ENCODE measurements around the gene LPGAT1.

The LPGAT1 gene

DNA sequence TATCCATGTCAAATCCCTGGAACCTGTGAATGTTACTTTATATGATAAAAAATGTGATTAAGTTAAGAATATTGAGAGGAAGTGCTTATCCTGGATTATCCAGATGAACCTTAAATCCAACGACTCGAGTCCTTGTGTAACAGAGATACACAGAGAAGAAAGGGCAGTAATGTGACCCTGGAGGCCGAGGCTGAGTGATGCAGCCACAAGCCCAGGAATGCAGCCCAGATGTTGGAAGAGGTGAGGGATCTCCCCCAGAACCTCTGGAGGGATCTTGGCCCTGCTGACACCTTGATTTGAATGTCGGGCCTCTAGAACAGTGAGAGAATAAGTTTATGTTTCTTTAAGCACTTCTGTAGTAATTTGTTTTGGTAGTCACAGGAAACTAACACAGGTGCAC is 18.0 kb downstream of the LPGAT1 start:
- H3K4me1 Mint-ChIP-seq (ENCODE audit: low read depth) = peaks cover 10% of the 10 kb centered on the region
- H3K36me3 Mint-ChIP-seq (ENCODE audit: low read depth) = peaks cover 48% of the 10 kb centered on the region
- no peak overlapping the region for H3K27ac Mint-ChIP-seq
- H3K4me3 Mint-ChIP-seq = no peak overlapping the region
- intact Hi-C loops (cut with micrococcal nuclease) = no loop called here
- H3K9me3 Mint-ChIP-seq = no peaks in the 10 kb centered on the region
- no peaks in the 10 kb centered on the region for H3K27me3 Mint-ChIP-seq

DNA sequence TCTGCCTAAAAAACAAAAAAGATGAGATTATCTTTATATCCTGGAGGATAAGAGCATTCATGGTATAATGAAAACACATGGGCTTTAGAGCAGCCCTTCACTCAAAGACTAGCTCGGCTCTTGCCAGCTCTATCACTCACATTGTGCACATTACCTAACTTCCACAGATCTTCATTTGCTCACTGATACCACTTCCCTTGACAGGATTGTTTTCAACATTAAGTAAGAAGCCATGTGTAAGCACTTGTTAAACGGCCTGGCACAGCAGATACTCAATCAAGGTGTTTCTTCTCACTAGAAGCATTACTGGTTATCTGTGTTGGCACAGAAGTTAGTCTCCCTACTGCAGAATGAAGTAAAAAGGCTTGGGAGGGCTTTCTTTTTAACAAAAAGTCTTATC is 18.7 kb downstream of the LPGAT1 start:
- Mint-ChIP-seq H3K4me1 (ENCODE audit: low read depth) (peaks cover 10% of the 10 kb centered on the region), H3K9me3 (no peaks in the 10 kb centered on the region), H3K36me3 (ENCODE audit: low read depth) (peaks cover 48% of the 10 kb centered on the region), H3K4me3 (no peak overlapping the region), H3K27ac (no peak overlapping the region), H3K27me3 (no peaks in the 10 kb centered on the region)
- intact Hi-C loops (cut with micrococcal nuclease) = no loop called here

DNA sequence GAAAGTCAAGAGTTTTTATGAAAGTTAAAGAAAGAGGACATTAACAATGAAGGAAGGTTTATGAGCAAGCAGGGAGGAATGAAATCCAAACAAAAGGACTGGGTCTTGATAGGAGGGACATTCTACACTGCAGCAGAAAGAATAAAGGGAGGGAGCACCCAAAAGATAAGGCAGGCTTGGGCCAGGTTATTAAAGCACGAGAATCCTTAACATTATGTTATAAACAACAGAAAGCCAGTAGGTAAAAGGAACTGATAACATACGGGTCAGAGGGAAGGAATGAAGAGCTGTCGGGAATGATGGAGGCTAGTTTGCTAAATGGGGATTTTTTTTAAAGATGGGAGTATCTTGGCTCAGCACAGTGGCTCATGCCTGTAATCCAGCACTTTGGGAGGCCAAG is 19.4 kb downstream of the LPGAT1 start:
- intact Hi-C loops (cut with micrococcal nuclease) = no loop called here
- Mint-ChIP-seq H3K4me3 (no peak overlapping the region), H3K9me3 (no peaks in the 10 kb centered on the region), H3K4me1 (ENCODE audit: low read depth) (peaks cover 10% of the 10 kb centered on the region), H3K27ac (no peak overlapping the region), H3K27me3 (no peaks in the 10 kb centered on the region), H3K36me3 (ENCODE audit: low read depth) (peaks cover 52% of the 10 kb centered on the region)

DNA sequence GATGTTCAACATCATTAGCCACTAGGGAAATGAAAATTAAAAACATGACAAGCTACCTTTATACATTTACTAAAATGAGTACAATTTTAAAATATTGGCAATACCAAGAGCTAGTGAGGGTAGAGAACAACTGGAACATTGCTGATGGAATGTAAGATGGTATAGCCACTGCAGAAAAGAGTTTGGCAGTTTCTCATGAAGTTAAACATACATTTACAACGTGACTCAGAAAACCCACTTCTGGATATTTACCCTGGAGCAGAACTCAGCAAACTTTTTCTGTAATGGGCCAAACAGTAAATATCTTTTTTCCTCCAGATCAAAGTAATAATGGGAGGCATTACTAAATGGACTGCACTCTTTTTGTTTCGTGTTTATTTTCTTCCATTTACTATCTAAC is 22.1 kb downstream of the LPGAT1 start:
- H3K9me3 Mint-ChIP-seq = no peaks in the 10 kb centered on the region
- H3K27me3 Mint-ChIP-seq = no peaks in the 10 kb centered on the region
- H3K27ac Mint-ChIP-seq = no peak overlapping the region
- H3K4me3 Mint-ChIP-seq = no peak overlapping the region
- intact Hi-C loops (cut with micrococcal nuclease) = no loop called here
- H3K4me1 Mint-ChIP-seq (ENCODE audit: low read depth) = peaks cover 11% of the 10 kb centered on the region
- H3K36me3 Mint-ChIP-seq (ENCODE audit: low read depth) = peaks cover 69% of the 10 kb centered on the region

DNA sequence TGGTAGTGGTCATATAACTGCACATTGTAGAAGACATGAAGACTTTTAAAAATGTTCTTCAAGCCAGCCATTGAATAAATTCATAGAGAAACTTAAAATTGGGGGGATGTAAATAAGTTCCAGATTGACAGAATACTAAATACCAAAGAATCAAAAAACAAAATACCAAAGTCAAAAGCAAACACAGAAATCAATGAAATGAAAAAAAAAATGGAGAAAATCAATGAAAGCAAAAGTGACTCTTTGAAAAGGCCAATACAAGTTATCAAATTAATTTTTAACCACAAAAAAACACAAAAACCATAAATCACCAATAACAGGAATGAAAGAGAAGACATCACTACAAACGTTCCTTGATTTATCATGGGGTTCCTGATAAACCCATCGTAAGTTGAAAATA is 25.6 kb downstream of the LPGAT1 start:
- H3K27ac Mint-ChIP-seq = no peak overlapping the region
- peaks cover 66% of the 10 kb centered on the region for H3K36me3 Mint-ChIP-seq (ENCODE audit: low read depth)
- intact Hi-C loops (cut with micrococcal nuclease) = no loop called here
- no peaks in the 10 kb centered on the region for H3K27me3 Mint-ChIP-seq
- no peaks in the 10 kb centered on the region for H3K9me3 Mint-ChIP-seq
- no peak overlapping the region for H3K4me3 Mint-ChIP-seq
- H3K4me1 Mint-ChIP-seq (ENCODE audit: low read depth) = peaks cover 16% of the 10 kb centered on the region

DNA sequence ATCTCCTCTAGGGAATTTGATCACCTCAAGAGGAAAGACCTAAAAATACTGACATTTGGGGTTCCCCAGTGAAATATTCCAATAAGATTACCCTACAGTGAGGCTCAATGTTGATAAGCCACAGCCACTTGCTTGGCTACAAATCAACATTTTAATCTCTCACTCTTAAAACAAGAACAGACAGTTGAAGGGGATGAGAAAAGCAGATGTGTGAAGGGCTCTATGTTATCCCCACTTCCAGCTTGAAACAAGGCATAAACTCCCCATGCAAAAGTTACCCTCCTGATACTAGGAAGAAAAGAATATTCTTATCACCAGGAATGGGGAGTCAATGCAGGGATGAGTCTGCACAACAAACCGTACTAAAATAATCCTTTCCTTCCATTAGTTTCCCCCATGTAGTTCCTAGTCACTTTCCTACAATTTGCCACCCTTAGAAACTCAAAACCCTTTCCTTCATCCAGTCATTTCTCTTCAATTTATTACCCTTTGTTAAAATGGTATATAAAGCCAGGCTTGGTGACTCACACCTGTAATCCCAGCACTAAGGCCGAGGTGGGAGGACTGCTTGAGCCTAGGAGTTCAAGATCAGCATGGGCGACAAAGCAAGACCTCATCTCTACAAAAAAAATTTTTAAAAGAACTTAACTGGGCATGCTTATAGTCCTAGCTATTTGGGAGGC is 29.5 kb downstream of the LPGAT1 start:
- Mint-ChIP-seq H3K27me3 (no peaks in the 10 kb centered on the region), H3K9me3 (no peaks in the 10 kb centered on the region), H3K4me1 (ENCODE audit: low read depth) (peaks cover 34% of the 10 kb centered on the region), H3K36me3 (ENCODE audit: low read depth) (peaks cover 59% of the 10 kb centered on the region), H3K4me3 (no peak overlapping the region), H3K27ac (no peak overlapping the region)
- intact Hi-C loops (cut with micrococcal nuclease) = no loop called here

DNA sequence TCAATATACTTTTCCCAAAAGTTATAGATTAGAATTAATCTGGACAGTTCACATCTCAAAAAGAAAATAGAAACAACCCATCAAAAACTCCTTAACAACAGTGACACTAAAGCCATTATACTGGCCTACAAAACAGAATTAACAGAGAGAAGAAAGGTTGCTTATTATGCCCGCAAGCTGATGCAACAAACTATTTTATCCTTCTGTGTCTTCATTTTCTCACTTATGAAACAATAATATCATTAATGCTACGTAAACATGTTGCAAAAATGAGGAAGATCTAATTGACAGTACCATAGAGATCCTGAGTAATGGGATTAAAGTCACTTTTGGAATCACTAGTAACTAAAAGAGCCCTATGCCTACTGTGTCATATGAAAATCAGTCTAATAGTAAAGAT is 32.6 kb downstream of the LPGAT1 start:
- no peaks in the 10 kb centered on the region for H3K27me3 Mint-ChIP-seq
- no peaks in the 10 kb centered on the region for H3K9me3 Mint-ChIP-seq
- intact Hi-C loops (cut with micrococcal nuclease) = no loop called here
- peaks cover 50% of the 10 kb centered on the region for H3K36me3 Mint-ChIP-seq (ENCODE audit: low read depth)
- no peak overlapping the region for H3K27ac Mint-ChIP-seq
- H3K4me3 Mint-ChIP-seq = no peak overlapping the region
- peaks cover 28% of the 10 kb centered on the region for H3K4me1 Mint-ChIP-seq (ENCODE audit: low read depth)

DNA sequence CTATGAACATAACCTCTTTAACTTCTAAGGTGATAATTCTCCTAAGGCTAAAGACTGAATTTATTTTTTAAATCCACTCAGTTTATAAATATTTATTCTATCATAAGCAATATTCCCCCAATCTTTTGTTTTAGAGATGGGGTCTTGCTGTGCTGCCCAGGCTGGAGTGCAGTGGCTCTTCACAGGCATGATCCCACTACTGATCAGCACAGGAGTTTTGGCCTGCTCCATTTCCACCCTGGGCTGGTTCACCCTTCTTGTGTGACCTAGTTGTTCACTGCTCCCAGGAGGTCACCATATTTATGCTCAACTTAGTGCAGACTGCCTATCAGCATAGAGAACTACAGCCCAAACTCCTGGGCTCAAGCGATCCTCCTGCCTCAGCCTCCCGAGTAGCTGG is 38.6 kb downstream of the LPGAT1 start:
- H3K27me3 Mint-ChIP-seq = no peaks in the 10 kb centered on the region
- H3K4me1 Mint-ChIP-seq (ENCODE audit: low read depth) = no peaks in the 10 kb centered on the region
- intact Hi-C loops (cut with micrococcal nuclease) = no loop called here
- peaks cover 40% of the 10 kb centered on the region for H3K36me3 Mint-ChIP-seq (ENCODE audit: low read depth)
- H3K27ac Mint-ChIP-seq = no peak overlapping the region
- H3K9me3 Mint-ChIP-seq = no peaks in the 10 kb centered on the region
- no peak overlapping the region for H3K4me3 Mint-ChIP-seq

DNA sequence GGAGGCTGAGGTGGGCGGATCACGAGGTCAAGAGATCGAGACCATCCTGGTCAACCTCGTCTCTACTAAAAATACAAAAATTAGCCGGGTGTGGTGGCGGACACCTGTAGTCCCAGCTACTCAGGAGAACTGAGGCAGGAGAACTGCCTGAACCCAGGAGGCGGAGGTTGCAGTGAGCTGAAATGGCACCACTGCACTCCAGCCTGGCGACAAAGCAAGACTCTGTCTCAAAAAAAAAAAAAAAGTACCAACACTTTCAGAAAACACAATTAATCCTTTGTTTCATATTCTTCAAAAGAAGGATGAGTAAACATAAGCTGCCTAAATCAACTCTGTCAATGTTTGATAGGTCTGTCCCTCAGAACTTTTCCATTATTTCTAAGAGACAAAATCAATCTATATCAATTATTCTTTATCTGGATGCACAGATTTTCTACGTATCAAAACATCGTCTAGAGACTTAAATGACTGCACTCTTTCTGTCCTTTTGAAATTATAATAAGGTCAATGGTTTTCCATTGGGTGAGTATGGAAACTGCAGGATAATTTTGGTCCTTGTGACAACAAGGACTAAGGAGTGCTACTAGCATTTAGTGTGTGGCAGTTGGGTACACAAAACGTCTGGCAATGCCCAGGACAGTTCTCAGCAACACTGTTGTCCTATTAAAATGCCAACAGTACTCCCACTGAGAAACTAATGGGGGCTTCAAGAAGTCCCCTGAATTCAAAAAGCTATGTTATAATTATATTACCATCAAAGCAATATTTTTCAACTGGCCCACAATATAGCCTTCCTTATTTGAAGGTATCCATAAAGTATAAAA is 40.7 kb downstream of the LPGAT1 start:
- Mint-ChIP-seq H3K27me3 (no peaks in the 10 kb centered on the region), H3K36me3 (ENCODE audit: low read depth) (peaks cover 44% of the 10 kb centered on the region), H3K27ac (no peak overlapping the region), H3K9me3 (no peaks in the 10 kb centered on the region), H3K4me1 (ENCODE audit: low read depth) (no peaks in the 10 kb centered on the region), H3K4me3 (no peak overlapping the region)
- intact Hi-C loops (cut with micrococcal nuclease) = no loop called here

DNA sequence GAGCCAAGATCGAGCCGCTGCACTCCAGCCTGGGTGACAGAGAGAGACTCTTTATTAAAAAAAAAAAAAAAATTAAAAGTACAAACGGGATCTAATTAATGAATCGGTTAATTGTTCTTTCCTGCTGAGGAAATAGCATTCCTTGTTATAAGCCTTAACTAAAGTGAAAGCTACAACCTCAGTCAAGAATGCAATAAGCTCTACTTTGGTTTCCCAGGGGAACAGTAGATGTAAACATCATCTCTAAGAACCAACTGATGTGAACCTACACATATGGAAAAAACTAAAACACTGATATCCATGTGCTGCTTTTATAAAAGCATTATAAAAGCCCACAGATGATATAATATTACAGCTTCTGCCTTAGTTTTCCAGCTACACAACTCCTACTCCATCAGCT is 41.9 kb downstream of the LPGAT1 start:
- intact Hi-C loops (cut with micrococcal nuclease) = no loop called here
- no peaks in the 10 kb centered on the region for H3K9me3 Mint-ChIP-seq
- peaks cover 5% of the 10 kb centered on the region for H3K4me1 Mint-ChIP-seq (ENCODE audit: low read depth)
- no peaks in the 10 kb centered on the region for H3K27me3 Mint-ChIP-seq
- H3K4me3 Mint-ChIP-seq = no peak overlapping the region
- H3K36me3 Mint-ChIP-seq (ENCODE audit: low read depth) = peaks cover 53% of the 10 kb centered on the region
- H3K27ac Mint-ChIP-seq = no peak overlapping the region

DNA sequence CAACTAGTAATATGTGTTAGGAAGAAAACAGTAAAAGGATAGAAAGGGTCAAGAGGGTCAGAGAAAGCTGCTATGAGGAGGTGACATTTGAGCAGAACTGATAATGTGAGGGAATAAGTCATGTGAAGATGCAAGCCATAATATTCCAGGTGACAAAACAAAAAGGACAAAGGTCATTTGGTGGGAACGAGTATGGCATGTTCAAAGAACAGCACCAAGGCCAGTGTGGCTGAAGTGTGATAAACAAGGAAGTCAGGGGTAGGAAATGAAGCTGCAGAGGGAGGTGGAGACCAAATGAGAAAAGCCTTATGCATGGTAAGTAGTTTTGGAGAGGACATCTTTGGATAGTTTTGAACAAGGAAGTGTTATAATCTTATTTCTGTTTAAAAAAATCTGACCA is 46.7 kb downstream of the LPGAT1 start:
- H3K27me3 Mint-ChIP-seq = no peaks in the 10 kb centered on the region
- H3K27ac Mint-ChIP-seq = no peak overlapping the region
- no peaks in the 10 kb centered on the region for H3K9me3 Mint-ChIP-seq
- H3K4me3 Mint-ChIP-seq = no peak overlapping the region
- H3K4me1 Mint-ChIP-seq (ENCODE audit: low read depth) = peaks cover 6% of the 10 kb centered on the region
- intact Hi-C loops (cut with micrococcal nuclease) = no loop called here
- H3K36me3 Mint-ChIP-seq (ENCODE audit: low read depth) = peaks cover 49% of the 10 kb centered on the region

DNA sequence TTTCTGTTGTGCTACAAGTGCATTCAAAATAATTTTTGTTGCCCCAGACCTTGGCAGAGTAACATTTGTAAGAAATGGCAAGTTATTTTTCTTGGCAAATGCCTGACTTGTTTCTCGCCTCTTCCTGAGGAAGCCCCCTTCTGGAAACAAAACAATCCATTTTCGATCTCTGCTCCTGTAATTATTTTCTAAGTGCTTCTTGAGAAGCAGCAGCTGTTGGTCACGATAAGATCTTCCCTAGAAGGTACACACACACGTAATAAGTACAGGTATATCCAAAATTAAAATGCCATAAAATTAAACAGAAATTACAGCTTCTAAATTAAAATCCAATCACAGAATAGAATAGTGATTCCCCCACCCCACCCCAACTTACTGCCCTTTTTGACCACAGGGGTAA is 47.3 kb downstream of the LPGAT1 start:
- Mint-ChIP-seq H3K27ac (no peak overlapping the region), H3K4me1 (ENCODE audit: low read depth) (peaks cover 6% of the 10 kb centered on the region), H3K36me3 (ENCODE audit: low read depth) (peaks cover 53% of the 10 kb centered on the region), H3K4me3 (no peak overlapping the region), H3K9me3 (no peaks in the 10 kb centered on the region), H3K27me3 (no peaks in the 10 kb centered on the region)
- intact Hi-C loops (cut with micrococcal nuclease) = no loop called here

DNA sequence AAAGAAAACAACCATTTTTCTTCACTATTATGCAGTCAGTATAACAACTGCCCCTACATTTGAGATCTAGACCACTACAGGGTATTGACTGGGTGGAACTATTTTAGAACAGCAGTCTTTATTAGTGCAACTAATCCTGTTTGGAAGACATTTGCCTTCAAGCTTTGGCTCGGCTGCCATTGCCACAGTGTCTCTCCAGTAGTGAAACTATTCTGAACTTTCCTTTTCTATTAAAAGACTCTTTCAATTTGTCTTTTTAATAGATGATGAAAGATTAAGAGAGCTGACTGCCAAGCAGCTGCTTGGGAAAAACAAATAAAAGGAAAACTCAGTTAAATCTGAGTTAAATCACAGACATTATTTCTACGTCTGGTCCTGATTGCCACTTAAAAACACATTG is 49.3 kb downstream of the LPGAT1 start:
- peaks cover 6% of the 10 kb centered on the region for H3K4me1 Mint-ChIP-seq (ENCODE audit: low read depth)
- H3K4me3 Mint-ChIP-seq = no peak overlapping the region
- no peak overlapping the region for H3K27ac Mint-ChIP-seq
- H3K9me3 Mint-ChIP-seq = no peaks in the 10 kb centered on the region
- H3K27me3 Mint-ChIP-seq = no peaks in the 10 kb centered on the region
- intact Hi-C loops (cut with micrococcal nuclease) = no loop called here
- peaks cover 67% of the 10 kb centered on the region for H3K36me3 Mint-ChIP-seq (ENCODE audit: low read depth)

DNA sequence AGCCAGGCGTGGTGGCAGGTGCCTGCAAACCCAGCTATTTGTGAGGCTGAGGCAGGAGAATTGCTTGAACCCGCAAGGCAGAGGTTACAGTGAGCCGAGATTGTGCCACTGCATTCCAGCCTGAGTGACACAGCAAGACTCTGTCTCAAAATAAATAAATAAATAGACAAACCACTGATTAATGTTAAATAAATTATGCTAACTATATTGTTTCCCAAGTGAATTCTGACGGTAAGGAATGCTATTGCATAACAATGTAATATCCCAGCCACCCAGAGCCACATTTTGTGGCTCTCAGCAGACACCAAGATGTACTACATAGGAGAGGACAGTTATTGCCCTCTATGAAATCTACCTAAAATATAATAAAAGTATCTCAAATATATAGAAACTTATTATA is 55.4 kb downstream of the LPGAT1 start:
- Mint-ChIP-seq H3K27ac (no peak overlapping the region), H3K4me3 (no peak overlapping the region), H3K27me3 (no peaks in the 10 kb centered on the region), H3K36me3 (ENCODE audit: low read depth) (peaks cover 55% of the 10 kb centered on the region), H3K9me3 (no peaks in the 10 kb centered on the region), H3K4me1 (ENCODE audit: low read depth) (no peaks in the 10 kb centered on the region)
- intact Hi-C loops (cut with micrococcal nuclease) = no loop called here

DNA sequence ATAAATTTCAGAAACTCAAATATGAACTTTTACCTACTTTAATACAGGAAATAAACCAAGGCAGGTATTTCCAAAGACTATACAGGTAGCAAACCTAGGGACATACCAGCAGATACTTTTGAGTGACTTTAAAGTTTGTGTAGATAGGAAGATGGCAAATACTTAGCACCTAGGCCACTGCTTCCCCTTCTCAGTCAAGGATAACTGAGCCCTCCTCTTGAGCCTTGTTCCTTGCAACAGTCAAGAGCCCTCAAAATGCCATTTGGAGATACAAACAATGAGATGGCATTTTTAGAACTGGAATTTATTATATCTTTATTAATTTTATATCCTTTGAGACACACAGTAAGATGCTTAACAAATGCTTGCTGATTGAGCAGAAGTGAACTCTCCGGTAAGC is 65.9 kb downstream of the LPGAT1 start:
- Mint-ChIP-seq H3K4me3 (no peak overlapping the region), H3K9me3 (no peaks in the 10 kb centered on the region), H3K36me3 (ENCODE audit: low read depth) (peaks cover 41% of the 10 kb centered on the region), H3K27ac (no peak overlapping the region), H3K4me1 (ENCODE audit: low read depth) (peaks cover 9% of the 10 kb centered on the region), H3K27me3 (no peaks in the 10 kb centered on the region)
- intact Hi-C loops (cut with micrococcal nuclease) = no loop called here
